Heart right ventricle (tissue), 16 donors: ENCODE data around the gene CAPZB. TPM values are rescaled to one million over a fixed set of nuclear protein-coding genes. Genes with fewer than 3 reads are reported as not detected.
A peak's percentile ranks its signal among the peaks of the same experiment; 100 is the strongest.
"Not testable (repeated sequence)": the region's sequence is repeated elsewhere in the genome, so short reads cannot be mapped to it uniquely, and the experiment has no call there.

ENCODE experiments used
- ATAC-seq, 8 donors: fragments of 200-7000 bp; cut with Tn5 transposase; one replicate each; pipeline ENCODE4 v1.9.1; 2020; ENCODE audit warnings: mild to moderate bottlenecking in 8 of 8, moderate library complexity in 8 of 8, moderate number of reproducible peaks in 1 of 8
- DNase-seq, 2 donors: peaks; one replicate each; pipeline ENCODE4 v3.0.0-alpha.2; 2020
- H3K27ac ChIP-seq, 10 donors: fragments of 200-600 bp; sonication (generic) in 2 of 10; one replicate each; pipeline versions ENCODE4 v1.5.0 to v1.8.0; 2020 to 2022; ENCODE audit warnings: mild to moderate bottlenecking in 3 of 10
- H3K27me3 ChIP-seq, 7 donors: fragments of 200-600 bp; one replicate each; pipeline ENCODE4 v1.8.0; 2021 to 2022; ENCODE audit warnings: mild to moderate bottlenecking in 2 of 7
- H3K36me3 ChIP-seq, 9 donors: fragments of 200-600 bp; sonication (generic) in 1 of 9; one replicate each; pipeline versions ENCODE4 v1.5.0 to v1.8.0; 2020 to 2022; ENCODE audit warnings: mild to moderate bottlenecking in 2 of 9
- H3K4me1 ChIP-seq, 9 donors: fragments of 200-600 bp; sonication (generic) in 1 of 9; one replicate each; pipeline versions ENCODE4 v1.5.0 to v1.8.0; 2020 to 2022; ENCODE audit warnings: mild to moderate bottlenecking in 4 of 9
- H3K4me3 ChIP-seq, 10 donors: fragments of 200-600 bp; sonication (generic) in 2 of 10; one replicate each; pipeline versions ENCODE4 v1.5.0 to v1.8.0; 2020 to 2022; ENCODE audit warnings: mild to moderate bottlenecking in 7 of 10, moderate library complexity in 2 of 10
- H3K9me3 ChIP-seq, 11 donors: fragments of 200-600 bp in 10 of 11; sonication (generic) in 2 of 11; one replicate each; pipeline versions ENCODE4 v1.5.0 to v1.8.0; 2013 to 2022; ENCODE audit warnings: mild to moderate bottlenecking in 2 of 11, control low read depth in 1 of 11, moderate library complexity in 1 of 11
- CTCF ChIP-seq, 9 donors: fragments of 200-600 bp; sonication (generic) in 2 of 9; IDR thresholded peaks; one replicate each; pipeline versions ENCODE4 v1.5.0 to v1.8.0; 2021 to 2022; ENCODE audit warnings: antibody characterized with exemption in 9 of 9, mild to moderate bottlenecking in 5 of 9, moderate library complexity in 1 of 9
- WGBS, 2 donors: extraction: QIAGEN DNeasy Blood & Tissue Kit; methylation state at CpG; one replicate each; pipeline ENCODE4 v1.1.7; 2013; ENCODE audit warnings: inconsistent platforms in 1 of 2; 5-methylcytosine and 5-hydroxymethylcytosine counted together
- intact Hi-C, 10 donors: fragments of 100-400 bp; cut with DNase I; formaldehyde crosslinking; loops; one replicate each; pipeline versions ENCODE4 v1.11.1 to v1.14.2; 2022
- polyA plus RNA-seq, 2 donors: library from polyadenylated mRNA; stranded (reverse); fragments of 200-250 nt; gene quantifications; one replicate each; pipeline ENCODE4 v1.2.3, GENCODE V29; 2013
- total RNA-seq, 10 donors: library from RNA; stranded (reverse); fragmentation: NEBNext Ultra II Directional in 3 of 10; extraction: Animal tissue kit (Norgen Biotek cat#: 25700) in 3 of 10; gene quantifications; one replicate each; pipeline versions ENCODE4 v1.2.1 to v1.2.4, GENCODE V29; 2021 to 2023
- donor health status: Arrhythmogenic right ventricular cardiomyopathy.
- donor health status: ischemic (EF 13 %, LVEDD 7.1; RV severe dilation, severe dysfunction).
- donor health status: healthy with polysubstance abuse.
- donor health status: DM: no; HTN: yes; CAD: no.
- donor health status: DM: no; HTN: no; CAD: no.
- donor health status: ischemic (EF 25% LVEDD 6.9; RV normal size, moderate dysfunction).
- donor health status: ischemic (EF 25% LVEDD 5.7; RV mildly dilated, moderate dysfunction).
- donor health status: healthy.
- donor health status: DM: yes; HTN: yes; CAD: no.
- donor health status: Ischemic cardiomyopathy.
- donor health status: ischemic (EF 35%, LVEDD 5.7; RV mildly dilated, moderate dysfunction).
- donor health status: nonischemic (EF 11% LVEDD 7.7; RV severe dilation, severe dysfunction).
- donor health status: DM: yes; HTN: yes; CAD: no.
- donor health status: PGD.
- donor health status: ischemic (EF 29% LVEDD 5.4; RV normal size, mild dysfunction).
- donor health status: nonischemic (EF 23%, LVEDD 6.1; RV moderate dilation, normal function).

Gene CAPZB
- total and polyA plus RNA-seq, 12 donors = 158 to 307 (median 228) TPM

- no peak overlapping the region for H3K4me3 ChIP-seq
- H3K9me3 ChIP-seq = peaks cover 0 to 16% (median 7%) of the 10 kb centered on the region in 11 donors
- DNase-seq (peak; percentile 19 to 61), ATAC-seq (peak; percentile 34 to 84 (median 76))
- intact Hi-C loops = no loop called here
- 37 to 40% methylated on average over 7 of the region's 7 CpGs for WGBS, 2 donors
- peaks cover 0 to 42% (median 16%) of the 10 kb centered on the region in 9 donors for H3K4me1 ChIP-seq
- no peaks in the 10 kb centered on the region for H3K36me3 ChIP-seq
- H3K27me3 ChIP-seq = no peaks in the 10 kb centered on the region
- no peak for TF ChIP-seq CTCF (IDR thresholded peaks at IDR 0.05)
- peak overlapping the region in 9 of 10 donors; percentile 26 to 80 (median 52) for H3K27ac ChIP-seq
These were observed 44.3 kb upstream of the CAPZB start for GRCh38 chr1:19529664-19530063.

- no peak overlapping the region for H3K4me3 ChIP-seq
- peaks cover 0 to 30% (median 11%) of the 10 kb centered on the region in 9 donors for H3K4me1 ChIP-seq
- intact Hi-C loops = no loop called here
- no peak for ATAC-seq
- peak overlapping the region in 2 of 10 donors; percentile 72 to 77 for H3K27ac ChIP-seq
- no peaks in the 10 kb centered on the region for H3K27me3 ChIP-seq
- 78 to 81% methylated on average over 2 of the region's 2 CpGs for WGBS, 2 donors
- DNase-seq = no peak
- H3K36me3 ChIP-seq = no peaks in the 10 kb centered on the region
- no peak for TF ChIP-seq CTCF (IDR thresholded peaks at IDR 0.05)
- H3K9me3 ChIP-seq = peaks cover 0 to 16% (median 7%) of the 10 kb centered on the region in 11 donors
These were observed 43.1 kb upstream of the CAPZB start for GRCh38 chr1:19528438-19528837.

- DNase-seq (no peak), ATAC-seq (no peak)
- peaks cover 0 to 26% (median 11%) of the 10 kb centered on the region in 9 donors for H3K4me1 ChIP-seq
- H3K27ac ChIP-seq = no peak overlapping the region
- TF ChIP-seq CTCF (IDR thresholded peaks at IDR 0.05) = no peak
- intact Hi-C loops = no loop called here
- no peak overlapping the region for H3K4me3 ChIP-seq
- H3K27me3 ChIP-seq = no peaks in the 10 kb centered on the region
- 90% methylated on average over 8 of the region's 8 CpGs for WGBS, 2 donors
- H3K36me3 ChIP-seq = no peaks in the 10 kb centered on the region
- H3K9me3 ChIP-seq = peaks cover 0 to 9% (median 0%) of the 10 kb centered on the region in 11 donors
These were observed 40.5 kb upstream of the CAPZB start for GRCh38 chr1:19525607-19526545.

GRCh38 chr1:19524791-19525190 lies 39.5 kb upstream of the CAPZB start:
- Histone ChIP-seq H3K4me3 (no peak overlapping the region), H3K9me3 (peaks cover 0 to 8% (median 0%) of the 10 kb centered on the region in 11 donors), H3K27me3 (no peaks in the 10 kb centered on the region), H3K36me3 (no peaks in the 10 kb centered on the region), H3K4me1 (peaks cover 0 to 16% (median 7%) of the 10 kb centered on the region in 9 donors), H3K27ac (no peak overlapping the region)
- no peak for TF ChIP-seq CTCF (IDR thresholded peaks at IDR 0.05)
- WGBS, 2 donors = 96 to 99% methylated on average over 5 of the region's 5 CpGs
- DNase-seq = no peak
- no peak for ATAC-seq
- intact Hi-C loops = no loop called here

- H3K9me3 ChIP-seq, H3K4me3 ChIP-seq, ATAC-seq, H3K36me3 ChIP-seq, intact Hi-C loops, H3K27me3 ChIP-seq, DNase-seq, H3K27ac ChIP-seq, H3K4me1 ChIP-seq: not testable (repeated sequence)
- WGBS, 2 donors = 94% methylated on average over 4 of the region's 4 CpGs
These were observed 37.2 kb upstream of the CAPZB start for GRCh38 chr1:19522570-19522969.
